HG03039 (cell line): Measurements from ENCODE around the gene IL24.

Source experiments
- ATAC-seq: cut with Tn5 transposase; IDR thresholded peaks from one replicate; pipeline ENCODE4 v1.9.1; 2021; ENCODE audit warnings: mild to moderate bottlenecking, moderate library complexity; ENCODE audit not compliant: unreplicated experiment

Gene IL24

DNA sequence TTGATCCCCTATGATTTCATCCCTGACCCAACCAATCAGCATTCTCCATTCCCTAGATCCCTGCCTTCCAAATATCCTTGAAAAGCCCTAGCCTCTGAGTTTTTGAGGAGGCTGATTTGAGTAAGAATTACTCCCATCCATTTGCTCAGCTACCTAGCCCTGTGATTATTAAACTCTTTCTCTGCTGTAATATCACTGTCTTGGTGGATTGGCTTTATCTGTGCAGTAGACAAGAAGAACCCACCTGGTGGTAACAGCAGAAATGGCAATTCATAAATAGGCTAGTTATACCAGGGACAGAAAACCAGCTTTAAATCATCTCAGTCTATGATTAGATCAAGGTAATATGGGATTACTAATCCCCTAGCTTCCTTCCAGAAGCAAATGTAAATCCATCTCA is 18.8 kb upstream of the IL24 start:
- ATAC-seq, result no peak

DNA sequence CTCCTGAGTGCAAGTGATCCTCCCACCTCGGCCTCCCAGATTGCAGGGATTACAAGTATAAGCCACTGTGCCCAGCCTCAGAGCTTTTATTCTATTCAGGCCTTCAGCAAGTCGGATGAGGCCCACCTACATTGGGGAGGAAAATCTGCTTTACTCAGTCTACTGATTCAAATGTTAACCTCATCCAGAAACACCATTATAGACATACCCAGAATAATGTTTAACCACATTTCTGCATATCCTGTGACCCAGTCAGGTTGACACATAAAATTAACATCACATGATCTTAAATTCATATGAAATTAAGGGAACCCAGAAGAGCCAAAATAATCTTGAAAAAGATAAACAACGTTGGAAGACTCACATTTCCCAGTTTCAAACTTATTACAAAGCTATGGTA is 16.9 kb upstream of the IL24 start:
- ATAC-seq, result no peak

DNA sequence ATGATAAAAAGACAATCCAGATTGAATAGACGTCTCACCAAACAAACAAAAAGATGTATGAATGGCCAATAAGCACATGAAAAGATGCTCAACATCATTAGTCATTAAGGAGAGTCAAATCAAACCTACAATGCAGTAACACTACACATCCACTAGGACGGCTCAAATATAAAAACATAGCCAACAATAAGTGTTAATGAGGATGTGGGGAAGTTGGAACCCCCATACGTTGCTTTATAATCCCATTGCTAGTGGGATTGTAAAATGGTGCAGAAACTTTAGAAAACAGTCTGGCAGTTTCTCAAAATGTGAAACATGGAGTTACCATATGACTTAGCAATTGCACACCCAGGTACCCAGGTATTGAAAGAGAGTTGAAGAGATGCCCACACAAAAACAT is 14.7 kb upstream of the IL24 start:
- ATAC-seq, result no peak

DNA sequence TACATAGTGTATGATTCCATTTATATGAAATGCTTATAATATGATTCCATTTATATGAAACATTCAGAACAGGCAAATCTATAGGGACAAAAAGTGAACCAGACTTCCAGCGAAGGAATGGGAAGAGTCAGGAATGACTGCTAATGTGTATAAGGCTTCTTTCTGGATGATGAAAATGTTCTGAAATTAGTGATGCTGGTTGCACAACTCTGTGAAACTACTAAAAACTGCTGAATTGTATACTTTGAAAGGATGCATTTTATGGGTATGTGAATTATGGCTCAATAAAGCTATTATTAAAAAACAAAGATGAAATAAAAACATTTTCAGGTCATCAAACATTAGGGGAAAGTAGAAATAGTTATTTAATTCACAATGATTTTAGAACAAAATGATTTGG is 14.1 kb upstream of the IL24 start:
- no peak for ATAC-seq

DNA sequence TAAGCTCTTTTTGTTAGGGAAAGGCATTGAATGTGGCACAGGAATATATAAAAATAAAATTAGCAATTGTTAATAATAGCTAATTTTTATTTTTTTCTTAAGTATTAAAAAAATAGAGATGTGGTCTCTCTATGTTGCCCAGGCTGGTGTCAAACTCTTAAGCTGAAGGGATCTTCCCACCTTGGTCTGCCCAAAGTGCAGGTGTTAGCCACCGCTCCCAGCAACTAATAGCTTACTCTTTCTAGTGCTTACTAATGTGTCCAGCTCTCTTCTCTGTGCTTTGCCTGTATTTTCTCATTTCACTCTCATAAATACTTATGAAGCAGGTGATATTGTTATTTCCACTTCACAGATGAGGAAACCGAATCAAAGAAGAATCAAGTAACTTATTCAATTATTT is 13.4 kb upstream of the IL24 start:
- no peak for ATAC-seq

DNA sequence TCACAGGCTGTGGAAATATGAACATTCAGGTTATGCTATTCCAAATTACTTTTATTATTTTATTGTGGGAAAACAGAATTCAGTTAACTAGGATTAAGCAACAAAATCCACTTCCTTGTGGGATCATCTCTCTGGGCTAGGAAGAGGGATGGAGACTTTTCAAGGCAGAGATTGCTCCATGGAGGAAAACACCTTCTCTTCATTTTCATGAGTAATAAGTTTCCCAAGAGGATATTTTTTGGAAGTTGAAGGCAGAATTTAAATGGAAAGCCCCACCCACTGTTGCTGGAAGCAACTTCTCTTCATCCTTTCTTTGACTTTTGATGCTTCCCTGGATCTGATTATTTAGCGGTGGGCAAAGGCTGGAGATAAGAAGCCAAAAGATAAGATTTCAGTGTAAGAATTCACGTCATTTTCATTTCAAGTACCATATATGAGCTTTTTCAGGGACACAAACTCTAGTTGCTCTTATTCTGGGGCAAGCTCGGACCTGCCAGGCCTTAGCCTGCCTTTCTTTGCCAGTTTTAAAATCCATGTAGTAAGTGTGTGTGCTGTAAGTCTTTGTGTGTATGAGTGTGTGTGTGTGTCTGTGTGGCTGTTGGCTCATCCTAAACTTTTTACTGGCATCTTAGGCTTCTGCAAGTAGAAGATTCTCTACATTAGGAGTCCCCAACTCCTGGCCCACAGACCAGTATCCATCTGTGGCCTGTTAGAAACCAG is 11.7 kb upstream of the IL24 start:
- ATAC-seq, result no peak

DNA sequence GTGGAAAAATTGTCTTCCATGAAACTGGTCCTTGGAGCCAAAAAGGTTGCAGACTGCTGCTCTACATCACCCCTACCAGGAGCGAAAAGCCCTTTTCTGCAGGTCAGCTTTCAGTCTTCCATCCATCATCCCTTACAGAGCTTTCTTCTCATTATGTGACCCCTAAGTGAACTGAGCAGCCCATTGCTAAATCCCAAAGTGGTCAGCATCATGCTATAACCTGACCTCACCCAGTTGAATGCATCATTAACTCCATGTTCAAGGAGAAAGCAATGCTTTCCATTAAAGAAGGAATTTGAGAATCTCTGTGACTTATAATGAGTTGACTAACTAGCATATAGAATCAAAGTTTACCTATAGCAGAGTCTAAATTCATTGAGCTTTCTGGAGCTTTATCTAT is 10.4 kb upstream of the IL24 start:
- ATAC-seq, result no peak

DNA sequence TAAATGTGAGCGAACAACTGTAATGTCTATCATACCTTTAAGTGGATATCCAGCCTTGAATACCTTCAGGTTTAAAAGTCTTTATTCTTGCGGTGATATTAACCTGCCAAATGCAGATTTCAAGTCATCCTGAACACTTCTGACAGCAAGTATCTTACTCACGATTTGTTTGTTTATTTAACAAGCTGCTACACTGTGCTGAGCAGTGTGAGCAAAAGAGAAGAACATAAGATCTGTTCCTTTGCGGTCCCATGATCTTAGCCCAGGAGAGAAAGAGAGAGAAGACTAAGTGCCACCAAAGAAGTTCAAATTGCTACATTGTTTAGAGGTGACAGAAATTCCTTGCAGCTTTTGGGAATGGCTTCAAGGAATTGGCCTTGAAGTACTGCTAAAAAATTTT is 9.5 kb upstream of the IL24 start:
- ATAC-seq, result no peak

DNA sequence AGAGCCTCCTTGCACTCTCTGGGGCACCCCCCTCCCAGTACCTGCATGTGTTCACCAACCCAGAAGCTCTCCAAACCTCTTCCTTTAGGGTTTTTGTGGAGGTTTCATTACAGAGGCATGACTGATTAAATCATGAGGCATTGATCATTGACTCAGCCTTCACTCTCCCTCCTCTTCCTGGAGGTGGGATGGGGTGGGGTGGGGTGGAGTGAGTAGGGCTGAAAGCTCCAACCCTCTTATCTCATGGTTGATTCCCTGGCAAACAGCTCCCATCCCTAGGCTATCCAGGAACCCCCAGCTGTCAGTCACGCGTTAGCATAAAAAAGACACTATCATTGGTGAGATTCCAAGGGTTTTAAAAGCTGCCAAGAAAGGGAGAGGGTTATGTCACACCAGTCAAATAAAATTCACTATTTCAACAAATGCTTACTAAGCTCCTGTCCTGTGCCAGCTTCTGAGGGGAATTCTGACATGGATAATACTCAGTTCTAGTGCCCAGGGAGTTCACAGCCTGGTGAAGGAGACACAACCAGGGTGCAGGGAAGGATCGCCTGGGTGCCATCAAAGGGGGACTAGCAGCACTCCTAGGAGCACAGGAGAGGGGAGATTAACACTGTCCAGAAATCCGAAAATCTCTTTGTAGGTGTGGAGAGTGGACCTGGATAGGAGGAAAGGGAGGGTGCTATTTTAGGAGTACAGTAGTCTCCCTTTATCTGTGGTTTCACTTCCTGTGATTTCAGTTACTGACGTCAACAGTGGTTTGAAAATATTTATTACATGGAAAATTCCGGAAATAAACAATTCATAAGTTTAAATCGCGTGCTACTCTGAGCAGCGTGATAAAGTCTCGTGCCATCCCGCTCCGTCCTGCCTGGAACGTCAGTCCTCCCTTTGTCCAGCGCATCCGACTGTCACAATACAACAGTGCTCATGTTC is 6.8 kb upstream of the IL24 start:
- ATAC-seq, result no peak

DNA sequence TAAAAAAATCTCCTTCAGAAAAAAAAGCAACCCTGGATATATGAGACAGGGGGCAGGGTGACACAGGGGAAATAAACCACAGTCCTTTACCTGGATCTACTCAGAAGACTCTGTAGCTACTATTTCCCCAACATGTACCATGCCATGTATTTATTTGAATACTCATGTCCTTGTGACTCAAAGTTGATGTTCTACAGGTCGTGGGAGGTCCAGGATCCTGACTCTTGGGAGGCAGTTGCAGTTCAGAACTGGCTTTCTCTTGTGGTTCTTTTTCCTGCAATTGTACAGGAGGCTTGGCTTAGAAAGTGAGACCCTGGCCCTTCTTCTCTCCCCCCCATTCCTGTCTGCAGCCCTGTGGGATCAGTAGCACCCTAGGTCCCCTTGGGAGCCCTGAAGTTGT is 5.8 kb upstream of the IL24 start:
- no peak for ATAC-seq

DNA sequence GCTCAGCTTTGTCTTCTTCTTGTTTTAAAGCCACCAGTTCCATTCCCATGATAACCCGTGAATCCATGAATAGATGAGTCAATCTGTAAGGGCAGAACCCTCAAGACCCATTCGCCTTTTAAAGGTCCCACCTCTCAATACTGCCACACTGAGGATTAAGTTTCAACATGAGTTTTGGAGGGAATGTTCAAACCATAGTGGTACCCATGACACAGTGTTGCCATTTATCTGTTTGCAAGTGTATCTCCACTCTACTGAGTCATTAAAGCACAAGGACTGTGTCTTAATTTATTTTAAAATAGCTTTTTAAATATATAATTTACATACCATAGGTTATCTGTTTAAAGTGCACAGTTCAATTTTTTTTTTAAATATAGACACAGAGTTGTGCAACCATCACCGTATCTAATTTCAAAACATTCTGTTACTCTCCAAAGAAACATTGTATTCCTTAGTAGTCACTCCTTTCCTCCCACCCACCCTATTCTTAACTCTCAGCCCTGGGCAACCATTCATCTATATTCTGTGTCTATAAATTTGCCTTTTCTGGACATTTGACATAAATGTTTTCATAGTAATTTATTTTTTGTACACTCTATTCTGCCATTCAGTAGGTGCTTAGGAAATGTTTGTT is 4.8 kb upstream of the IL24 start:
- ATAC-seq, result no peak

DNA sequence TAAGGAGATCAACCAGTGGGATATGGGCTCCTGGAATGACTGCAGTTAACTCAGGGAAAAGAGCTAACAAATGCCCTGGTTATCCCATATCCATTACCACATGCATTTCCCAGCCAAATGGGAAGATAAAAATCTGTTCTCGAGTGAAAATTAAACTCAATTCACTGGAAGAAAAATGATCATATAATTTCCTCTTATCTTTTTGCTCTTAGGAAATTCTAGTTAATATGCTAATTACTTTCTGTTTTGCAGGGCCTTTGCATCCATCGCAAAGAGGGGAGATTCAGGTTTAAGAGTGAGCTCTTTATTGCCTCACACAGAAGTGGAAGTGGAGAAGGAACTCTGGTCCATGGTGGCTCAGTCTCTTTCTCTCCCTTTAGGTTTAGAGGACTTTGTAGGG is 3.9 kb upstream of the IL24 start:
- ATAC-seq, result no peak

DNA sequence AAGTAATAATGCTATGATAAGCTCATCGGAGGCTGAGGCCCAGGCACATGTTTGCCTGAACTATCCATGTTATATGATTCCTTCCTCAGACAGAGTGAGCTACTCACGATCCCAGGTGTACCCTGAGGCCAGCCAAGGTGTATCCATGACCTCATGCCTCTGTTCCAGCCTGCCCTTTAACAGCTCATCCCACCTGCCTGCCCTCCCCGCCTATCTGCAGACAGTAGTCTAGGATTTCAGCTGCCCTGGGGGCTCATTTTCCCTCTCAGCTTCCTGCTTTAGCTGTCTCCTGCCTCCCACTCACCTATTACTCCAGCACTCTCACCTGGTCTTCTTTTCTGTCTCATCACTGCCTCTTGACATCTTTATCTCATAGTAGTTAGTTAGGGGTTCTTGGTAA is 1.9 kb upstream of the IL24 start:
- no peak for ATAC-seq

DNA sequence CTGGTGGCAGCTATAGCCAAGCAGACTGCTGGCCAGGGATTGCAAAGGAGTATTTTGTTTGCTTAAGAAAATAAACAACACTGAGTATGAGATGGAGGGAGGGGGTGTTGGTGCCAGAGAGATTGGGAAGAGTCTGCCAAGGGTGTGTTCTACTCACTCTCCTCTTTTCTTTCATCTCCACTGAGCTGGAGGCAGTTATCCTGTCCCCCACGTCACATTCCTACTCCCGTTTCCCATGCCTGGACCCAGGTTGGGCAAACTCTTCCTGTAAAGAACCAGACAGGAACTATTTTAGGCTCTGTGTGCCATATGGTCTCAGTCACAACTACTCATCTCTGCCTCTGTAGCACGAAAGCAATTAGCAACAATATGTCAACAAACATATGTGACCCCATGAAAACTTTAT is 1.4 kb upstream of the IL24 start:
- no peak for ATAC-seq

DNA sequence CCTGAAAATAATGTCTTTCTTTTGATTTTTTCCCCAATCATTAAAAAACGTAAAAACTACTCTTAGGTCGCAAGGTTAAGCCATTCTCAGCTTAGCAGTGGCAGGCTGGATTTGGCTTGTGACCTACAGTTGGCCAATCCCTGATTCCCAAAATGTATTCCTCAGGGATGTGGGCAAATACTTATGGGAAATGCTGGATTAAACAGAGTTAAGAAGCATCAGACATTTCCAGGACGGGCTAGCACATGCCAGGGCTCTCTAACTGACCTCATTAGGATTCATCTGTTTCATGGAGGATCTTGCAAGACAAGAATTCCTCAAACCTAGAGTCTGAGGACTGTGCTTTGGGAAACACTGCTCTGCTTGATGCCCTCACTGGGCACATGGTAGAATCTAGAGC is 982 bp upstream of the IL24 start:
- no peak for ATAC-seq

DNA sequence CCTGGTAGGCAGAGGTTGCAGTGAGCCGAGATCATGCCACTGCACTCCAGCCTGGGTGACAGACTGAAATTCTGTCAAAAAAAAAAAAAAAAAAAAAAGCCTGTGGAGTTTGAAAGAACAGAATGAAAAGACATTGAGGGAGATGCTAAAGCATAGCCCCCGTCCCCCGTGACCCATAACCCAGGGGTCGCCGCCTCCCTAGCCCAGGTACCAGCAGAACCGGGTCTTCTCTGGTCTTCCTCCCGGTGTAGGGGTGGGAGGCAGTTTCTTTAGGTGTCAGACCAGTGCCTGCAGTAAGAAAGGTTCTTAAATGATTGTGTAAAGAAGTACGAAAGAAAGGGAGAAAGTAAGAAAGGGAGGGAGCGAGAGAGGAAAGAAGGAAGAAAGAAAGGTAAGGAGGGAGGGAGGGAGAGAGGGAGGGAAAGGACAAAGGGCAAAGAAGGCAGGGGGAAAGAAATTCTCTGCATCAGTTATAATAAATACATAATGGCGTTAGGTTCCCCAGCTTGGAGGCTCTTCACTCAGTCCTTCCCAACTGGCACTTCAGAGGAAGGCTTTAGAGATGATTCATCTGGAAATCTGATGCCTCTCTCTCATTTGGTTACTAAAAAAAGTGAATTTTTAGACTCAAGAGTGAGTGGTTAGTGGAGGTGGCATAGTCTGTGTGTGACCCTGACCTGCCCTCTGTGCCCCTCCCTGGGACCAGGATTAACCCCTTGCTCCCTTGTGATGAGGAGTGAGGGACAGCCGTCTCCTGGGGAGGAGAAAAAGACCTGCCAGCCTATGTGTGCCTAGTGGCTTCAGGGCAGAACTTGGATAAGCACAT is 1.1 kb downstream of the IL24 start:
- no peak for ATAC-seq

DNA sequence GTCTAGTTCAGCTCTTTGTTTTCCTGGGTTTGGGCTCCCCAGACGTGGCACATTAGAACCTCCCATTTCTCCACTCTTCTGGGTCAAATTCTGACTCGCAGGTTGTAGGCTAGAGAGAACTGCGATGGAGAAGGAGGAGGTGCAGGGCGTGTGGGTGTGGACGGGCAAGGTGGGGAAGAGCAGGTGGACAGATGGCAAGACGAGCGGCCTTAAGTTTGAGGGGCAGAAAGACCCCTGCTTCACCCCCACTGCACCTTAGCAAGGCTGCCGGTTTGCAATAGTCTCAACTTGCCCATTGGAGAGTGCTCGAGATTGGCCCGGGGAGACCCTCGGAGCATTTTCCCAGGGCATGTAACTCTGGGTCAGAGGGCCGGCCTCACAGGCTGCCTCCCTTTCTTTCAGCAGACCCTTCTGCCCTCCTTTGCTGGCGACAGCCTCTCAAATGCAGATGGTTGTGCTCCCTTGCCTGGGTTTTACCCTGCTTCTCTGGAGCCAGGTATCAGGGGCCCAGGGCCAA is 1.7 kb downstream of the IL24 start:
- no peak for ATAC-seq

DNA sequence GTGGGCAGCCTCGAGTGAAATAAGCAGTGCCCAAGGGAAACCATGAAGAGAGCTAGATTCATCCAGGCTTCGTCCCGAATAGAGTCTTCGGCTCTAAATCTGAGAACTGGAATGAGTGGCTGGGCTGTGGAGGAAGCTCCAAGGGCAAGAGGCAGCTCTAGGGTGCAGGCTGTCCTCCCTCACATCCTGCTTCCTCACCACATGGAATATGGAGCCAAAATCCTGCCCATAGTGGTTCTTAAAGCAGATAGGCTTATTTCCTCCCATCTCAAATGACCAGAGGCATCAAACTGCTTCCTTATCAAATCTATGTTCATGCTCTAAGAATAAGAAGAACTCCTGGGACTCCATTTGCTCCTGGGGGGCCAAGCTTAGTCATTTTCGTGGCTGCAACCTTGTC is 2.5 kb downstream of the IL24 start:
- ATAC-seq, result no peak

DNA sequence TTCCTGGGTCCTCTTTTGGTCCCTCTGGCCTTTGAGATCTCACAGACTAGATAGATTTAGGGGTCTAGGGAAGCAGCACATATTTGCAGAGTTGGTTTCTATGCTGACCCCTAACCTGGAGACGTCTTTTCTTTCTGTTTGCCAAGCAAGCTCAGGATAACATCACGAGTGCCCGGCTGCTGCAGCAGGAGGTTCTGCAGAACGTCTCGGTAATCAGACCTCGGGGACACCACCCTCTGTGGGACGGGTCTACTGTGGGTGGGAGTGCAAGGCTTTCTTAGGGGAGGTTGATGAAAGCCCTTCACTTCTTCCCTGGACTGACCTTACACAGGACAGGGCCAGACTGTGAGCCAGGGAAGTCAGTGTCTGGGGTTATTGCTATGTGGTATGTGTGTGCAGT is 2.9 kb downstream of the IL24 start:
- ATAC-seq, result no peak

DNA sequence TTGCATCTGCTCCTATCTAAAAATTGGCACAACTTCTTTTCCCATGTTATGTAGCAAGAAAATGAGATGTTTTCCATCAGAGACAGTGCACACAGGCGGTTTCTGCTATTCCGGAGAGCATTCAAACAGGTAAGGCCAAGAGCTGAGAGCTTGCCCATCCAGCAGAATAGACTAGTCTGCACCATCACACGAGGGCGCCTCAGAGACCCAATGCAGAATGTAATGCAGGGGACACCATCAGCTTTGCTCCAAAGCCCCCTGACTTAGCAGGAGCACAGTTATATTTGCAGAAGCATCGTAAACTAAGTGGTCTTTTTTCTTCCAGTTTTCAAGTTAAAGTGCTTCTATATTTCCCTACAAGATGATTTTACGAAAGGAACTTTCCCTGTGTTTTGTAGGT is 4.7 kb downstream of the IL24 start:
- ATAC-seq, result no peak

DNA sequence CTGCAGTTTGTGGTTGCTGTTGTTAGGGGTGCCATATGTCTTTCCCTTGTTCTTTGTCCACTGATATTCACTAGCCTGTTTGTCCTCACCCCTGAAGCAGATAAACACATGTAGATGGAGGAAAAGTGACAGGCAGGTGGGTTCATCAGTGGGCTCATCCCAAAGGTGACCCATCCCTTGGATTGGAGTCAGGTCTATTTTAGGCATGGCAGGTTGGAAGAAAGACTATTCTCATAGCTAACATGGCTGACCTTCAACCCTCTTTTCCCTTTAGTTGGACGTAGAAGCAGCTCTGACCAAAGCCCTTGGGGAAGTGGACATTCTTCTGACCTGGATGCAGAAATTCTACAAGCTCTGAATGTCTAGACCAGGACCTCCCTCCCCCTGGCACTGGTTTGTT is 5.5 kb downstream of the IL24 start:
- no peak for ATAC-seq
